GM20431 (cell line): ENCODE data around the gene A1CF.
"Not testable (repeated sequence)": the region's sequence is repeated elsewhere in the genome, so short reads cannot be mapped to it uniquely, and the experiment has no call there.

Source experiments
- in situ Hi-C: fragments of 300-500 bp; cut with MseI, MboI; formaldehyde crosslinking; loops from one replicate; pipeline ENCODE4 v1.15.0; 2020; ENCODE audit warnings: low sequenced_read_pairs; ENCODE audit not compliant: unreplicated experiment

The A1CF gene

GRCh38 chr10:50885097-50885859, at the start of gene A1CF:
TSS of gene A1CF (minus strand) at chr10:50885627. CDS start at chr10:50859940, 25,687 bp downstream.
- in situ Hi-C loops = no loop called here

GRCh38 chr10:50931948-50932431, 46.6 kb upstream of the A1CF start:
- in situ Hi-C loops = no loop called here

- in situ Hi-C loops = no loop called here
Measured at GRCh38 chr10:50929670-50930069, 44.2 kb upstream of the A1CF start.

GRCh38 chr10:50928190-50928552, 42.7 kb upstream of the A1CF start:
- in situ Hi-C loops = no loop called here

- in situ Hi-C loops = no loop called here
Measured at GRCh38 chr10:50927522-50928189, 42.2 kb upstream of the A1CF start.

GRCh38 chr10:50923471-50923870, 38.0 kb upstream of the A1CF start:
- in situ Hi-C loops = not testable (repeated sequence)

GRCh38 chr10:50919010-50919409, 33.6 kb upstream of the A1CF start:
- in situ Hi-C loops = no loop called here

GRCh38 chr10:50918529-50918928, 33.1 kb upstream of the A1CF start:
- in situ Hi-C loops = no loop called here

- in situ Hi-C loops = no loop called here
Measured at GRCh38 chr10:50917486-50917885, 32.1 kb upstream of the A1CF start.

- in situ Hi-C loops = no loop called here
Measured at GRCh38 chr10:50909334-50910014, 24.0 kb upstream of the A1CF start.

- in situ Hi-C loops = no loop called here
Measured at GRCh38 chr10:50908366-50908765, 22.9 kb upstream of the A1CF start.

GRCh38 chr10:50905797-50906196, 20.4 kb upstream of the A1CF start:
- in situ Hi-C loops = not testable (repeated sequence)

- in situ Hi-C loops = no loop called here
Measured at GRCh38 chr10:50896721-50897120, 11.3 kb upstream of the A1CF start.

- in situ Hi-C loops = no loop called here
Measured at GRCh38 chr10:50894312-50894711, 8.9 kb upstream of the A1CF start.

- in situ Hi-C loops = no loop called here
Measured at GRCh38 chr10:50892467-50892866, 7.0 kb upstream of the A1CF start.

- in situ Hi-C loops = no loop called here
Measured at GRCh38 chr10:50884302-50884701, 1.1 kb downstream of the A1CF start.

GRCh38 chr10:50883629-50884028, 1.8 kb downstream of the A1CF start:
- in situ Hi-C loops = no loop called here

- in situ Hi-C loops = no loop called here
Measured at GRCh38 chr10:50882540-50882983, 2.9 kb downstream of the A1CF start.

- in situ Hi-C loops = not testable (repeated sequence)
Measured at GRCh38 chr10:50881046-50881445, 4.4 kb downstream of the A1CF start.

- in situ Hi-C loops = no loop called here
Measured at GRCh38 chr10:50876429-50876828, 9.0 kb downstream of the A1CF start.

GRCh38 chr10:50874723-50875122, 10.7 kb downstream of the A1CF start:
- in situ Hi-C loops = no loop called here
